Measurements from ENCODE around the gene STX7. TPM values are rescaled to one million over a fixed set of nuclear protein-coding genes. Genes with fewer than 3 reads are reported as not detected.
"Not testable (repeated sequence)": the region's sequence is repeated elsewhere in the genome, so short reads cannot be mapped to it uniquely, and the experiment has no call there.

Gene STX7, protein sequence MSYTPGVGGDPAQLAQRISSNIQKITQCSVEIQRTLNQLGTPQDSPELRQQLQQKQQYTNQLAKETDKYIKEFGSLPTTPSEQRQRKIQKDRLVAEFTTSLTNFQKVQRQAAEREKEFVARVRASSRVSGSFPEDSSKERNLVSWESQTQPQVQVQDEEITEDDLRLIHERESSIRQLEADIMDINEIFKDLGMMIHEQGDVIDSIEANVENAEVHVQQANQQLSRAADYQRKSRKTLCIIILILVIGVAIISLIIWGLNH
- 41.5 and 43.8 TPM in 2 replicates for total RNA-seq

DNA sequence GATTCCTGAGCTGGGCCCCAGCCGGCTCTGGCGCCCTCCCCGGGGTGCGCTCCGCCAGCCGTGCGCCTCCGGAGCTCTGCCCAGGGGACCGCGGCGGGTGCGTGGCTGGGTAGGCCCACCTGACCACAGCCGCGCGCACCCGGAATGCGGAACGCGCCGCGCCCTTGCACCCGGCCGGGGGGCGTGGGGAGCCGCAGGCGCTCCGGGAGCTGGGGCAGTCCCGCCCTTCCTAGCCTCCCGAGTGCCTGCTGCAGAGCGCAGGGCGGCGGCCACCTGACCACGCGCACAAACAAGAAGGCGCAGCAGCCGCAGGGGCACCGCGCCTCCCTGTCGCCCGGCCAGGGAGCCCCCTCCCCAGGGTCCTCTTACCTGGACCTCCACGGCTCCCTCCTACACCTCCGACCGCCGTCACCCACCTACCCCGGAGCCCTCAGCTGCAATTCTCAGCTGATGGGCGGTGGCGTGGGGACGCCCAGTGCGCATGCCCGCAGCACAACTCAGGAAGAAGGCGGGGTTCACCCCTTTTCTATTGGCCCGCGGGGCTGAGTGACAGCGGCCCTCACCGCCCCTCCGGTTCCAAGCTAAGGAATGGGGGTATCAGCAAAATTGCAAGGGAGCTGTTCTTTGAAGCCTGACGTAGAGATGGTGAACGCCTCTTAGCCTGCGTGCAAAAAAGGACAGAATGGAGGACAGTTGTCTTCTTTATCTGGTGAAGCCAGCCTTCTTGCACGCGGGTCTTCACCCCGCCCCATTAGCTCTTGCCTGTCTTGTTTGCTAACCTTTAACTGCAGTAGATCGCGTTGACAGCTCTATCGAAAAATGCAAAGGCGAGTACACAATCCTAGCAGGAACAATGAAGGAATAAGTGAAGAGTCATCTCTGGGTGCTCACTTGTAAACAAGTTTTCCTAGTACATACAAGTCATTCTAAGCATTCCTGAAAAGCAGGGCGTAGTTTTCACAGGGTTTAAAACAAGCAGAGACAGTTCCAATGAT, at the start of gene STX7:
STX7 (minus strand) TSS at position 479 of the 995 bp plus-strand sequence. CDS start 9,586 bp downstream, outside the sequence.
- peaks cover 50% of the 10 kb centered on the region for H3K79me2 ChIP-seq (ENCODE audit: insufficient read depth, low read length)
- peak within 1 kb of the TSS; percentile 94 for H2AFZ ChIP-seq (ENCODE audit: low read length)
- H3K4me3 ChIP-seq (ENCODE audit: insufficient read depth, low read length): peak within 1 kb of the TSS; percentile 87
- peaks cover 21% of the 10 kb centered on the region for H4K20me1 ChIP-seq (ENCODE audit: insufficient read depth, low read length)
- H3K4me1 ChIP-seq (ENCODE audit: insufficient read depth, low read length): peaks cover 35% of the 10 kb centered on the region
- TF ChIP-seq, protein P1, sequence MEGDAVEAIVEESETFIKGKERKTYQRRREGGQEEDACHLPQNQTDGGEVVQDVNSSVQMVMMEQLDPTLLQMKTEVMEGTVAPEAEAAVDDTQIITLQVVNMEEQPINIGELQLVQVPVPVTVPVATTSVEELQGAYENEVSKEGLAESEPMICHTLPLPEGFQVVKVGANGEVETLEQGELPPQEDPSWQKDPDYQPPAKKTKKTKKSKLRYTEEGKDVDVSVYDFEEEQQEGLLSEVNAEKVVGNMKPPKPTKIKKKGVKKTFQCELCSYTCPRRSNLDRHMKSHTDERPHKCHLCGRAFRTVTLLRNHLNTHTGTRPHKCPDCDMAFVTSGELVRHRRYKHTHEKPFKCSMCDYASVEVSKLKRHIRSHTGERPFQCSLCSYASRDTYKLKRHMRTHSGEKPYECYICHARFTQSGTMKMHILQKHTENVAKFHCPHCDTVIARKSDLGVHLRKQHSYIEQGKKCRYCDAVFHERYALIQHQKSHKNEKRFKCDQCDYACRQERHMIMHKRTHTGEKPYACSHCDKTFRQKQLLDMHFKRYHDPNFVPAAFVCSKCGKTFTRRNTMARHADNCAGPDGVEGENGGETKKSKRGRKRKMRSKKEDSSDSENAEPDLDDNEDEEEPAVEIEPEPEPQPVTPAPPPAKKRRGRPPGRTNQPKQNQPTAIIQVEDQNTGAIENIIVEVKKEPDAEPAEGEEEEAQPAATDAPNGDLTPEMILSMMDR (IDR thresholded peaks at IDR 0.05; ENCODE audit: extremely low read depth, low read depth, low read length): no peak
- no peaks in the 10 kb centered on the region for H3K9me3 ChIP-seq (ENCODE audit: low read depth, low read length)
- DNase-seq (ENCODE audit: insufficient read length, low spot score, missing footprints): peak; percentile 95
- H3K36me3 ChIP-seq (ENCODE audit: insufficient read depth, low read length): no peaks in the 10 kb centered on the region
- peaks cover 3% of the 10 kb centered on the region for H3K27me3 ChIP-seq (ENCODE audit: insufficient read depth, low read length)
- H3K4me2 ChIP-seq (ENCODE audit: insufficient read depth, low read length): peak within 1 kb of the TSS; percentile 93
- H3K27ac ChIP-seq (ENCODE audit: low read depth, low read length): peak within 1 kb of the TSS; percentile 8

DNA sequence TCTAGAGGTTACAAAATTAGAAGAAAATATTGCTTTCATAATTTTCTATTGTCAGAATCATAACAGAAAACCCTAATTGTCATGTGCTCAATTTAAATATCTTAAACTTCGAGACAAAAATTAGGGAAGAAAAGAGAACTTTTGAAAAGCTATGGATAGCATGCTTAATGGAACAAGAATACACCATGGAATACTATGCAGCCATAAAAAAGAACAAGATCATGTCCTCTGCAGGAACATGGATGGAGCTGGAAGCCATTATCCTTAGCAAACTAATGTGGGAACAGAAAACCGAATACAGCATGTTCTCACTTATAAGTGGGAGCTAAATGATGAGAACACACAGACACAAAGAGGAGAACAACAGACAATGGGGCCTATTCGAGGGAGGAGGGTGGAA, 47.2 kb upstream of the STX7 start:
- H3K36me3 ChIP-seq (ENCODE audit: insufficient read depth, low read length); H3K4me2 ChIP-seq (ENCODE audit: insufficient read depth, low read length); H3K79me2 ChIP-seq (ENCODE audit: insufficient read depth, low read length); H3K4me1 ChIP-seq (ENCODE audit: insufficient read depth, low read length); DNase-seq (ENCODE audit: insufficient read length, low spot score, missing footprints); H3K9me3 ChIP-seq (ENCODE audit: low read depth, low read length); H3K4me3 ChIP-seq (ENCODE audit: insufficient read depth, low read length); H3K27ac ChIP-seq (ENCODE audit: low read depth, low read length); H4K20me1 ChIP-seq (ENCODE audit: insufficient read depth, low read length); H2AFZ ChIP-seq (ENCODE audit: low read length): not testable (repeated sequence)
- H3K27me3 ChIP-seq (ENCODE audit: insufficient read depth, low read length): peaks cover 30% of the 10 kb centered on the region

DNA sequence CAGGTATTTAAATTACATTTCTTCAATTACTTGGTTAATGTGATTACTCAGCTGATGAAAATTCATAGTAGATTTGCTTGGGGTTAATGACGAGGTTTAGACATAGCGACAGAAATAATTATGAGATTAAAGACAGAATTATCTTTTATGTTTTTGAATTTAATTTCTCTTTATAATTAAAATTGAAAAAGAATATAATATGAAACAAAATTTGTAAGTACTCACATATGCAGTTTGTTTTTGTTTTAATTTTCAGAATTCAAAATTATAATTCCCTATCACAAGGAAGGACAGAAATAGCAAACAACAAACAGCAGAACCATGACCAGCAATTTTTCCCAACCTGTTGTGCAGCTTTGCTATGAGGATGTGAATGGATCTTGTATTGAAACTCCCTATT, 39.5 kb upstream of the STX7 start, which contains the start of gene TAAR8:
TAAR8 (plus strand) TSS at position 301 of the 400 bp plus-strand sequence; CDS start at position 322, 21 bp downstream.
- no peaks in the 10 kb centered on the region for H3K4me1 ChIP-seq (ENCODE audit: insufficient read depth, low read length)
- no peaks in the 10 kb centered on the region for H4K20me1 ChIP-seq (ENCODE audit: insufficient read depth, low read length)
- no peak within 1 kb of the TSS for H3K4me3 ChIP-seq (ENCODE audit: insufficient read depth, low read length)
- TF ChIP-seq, protein P1 (IDR thresholded peaks at IDR 0.05; ENCODE audit: extremely low read depth, low read depth, low read length): no peak
- no peaks in the 10 kb centered on the region for H3K79me2 ChIP-seq (ENCODE audit: insufficient read depth, low read length)
- no peaks in the 10 kb centered on the region for H3K9me3 ChIP-seq (ENCODE audit: low read depth, low read length)
- no peak within 1 kb of the TSS for H3K27ac ChIP-seq (ENCODE audit: low read depth, low read length)
- peaks cover 25% of the 10 kb centered on the region for H3K27me3 ChIP-seq (ENCODE audit: insufficient read depth, low read length)
- no peak for DNase-seq (ENCODE audit: insufficient read length, low spot score, missing footprints)
- no peak within 1 kb of the TSS for H3K4me2 ChIP-seq (ENCODE audit: insufficient read depth, low read length)
- H2AFZ ChIP-seq (ENCODE audit: low read length): no peak within 1 kb of the TSS
- no peaks in the 10 kb centered on the region for H3K36me3 ChIP-seq (ENCODE audit: insufficient read depth, low read length)

DNA sequence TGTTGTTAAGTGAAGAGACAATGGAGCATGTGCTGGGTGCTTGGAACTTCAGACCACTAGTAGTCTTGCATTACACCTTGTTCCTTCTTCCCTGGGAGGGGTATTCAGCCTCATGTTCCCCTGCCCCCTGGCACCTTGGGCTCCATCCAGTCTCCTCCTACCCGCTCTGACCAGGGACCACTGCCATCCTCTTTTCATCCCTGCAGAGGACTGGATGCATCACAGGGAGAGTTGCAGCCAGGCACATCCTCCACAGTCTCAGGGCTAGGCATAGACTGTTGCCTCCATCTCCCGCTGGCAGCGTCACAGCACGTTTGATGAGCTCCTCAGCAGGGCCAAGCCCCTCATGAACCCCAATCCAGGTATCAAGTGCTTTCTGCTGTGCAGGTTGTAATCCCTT, 38.3 kb upstream of the STX7 start:
- Histone ChIP-seq H3K4me3 (ENCODE audit: insufficient read depth, low read length) (no peak overlapping the region), H4K20me1 (ENCODE audit: insufficient read depth, low read length) (no peaks in the 10 kb centered on the region), H3K27ac (ENCODE audit: low read depth, low read length) (no peak overlapping the region), H3K4me1 (ENCODE audit: insufficient read depth, low read length) (no peaks in the 10 kb centered on the region), H3K9me3 (ENCODE audit: low read depth, low read length) (no peaks in the 10 kb centered on the region), H3K36me3 (ENCODE audit: insufficient read depth, low read length) (no peaks in the 10 kb centered on the region), H3K27me3 (ENCODE audit: insufficient read depth, low read length) (peaks cover 27% of the 10 kb centered on the region), H3K79me2 (ENCODE audit: insufficient read depth, low read length) (no peaks in the 10 kb centered on the region), H3K4me2 (ENCODE audit: insufficient read depth, low read length) (no peak overlapping the region), H2AFZ (ENCODE audit: low read length) (no peak overlapping the region)
- TF ChIP-seq, protein P1 (IDR thresholded peaks at IDR 0.05; ENCODE audit: extremely low read depth, low read depth, low read length): no peak
- DNase-seq (ENCODE audit: insufficient read length, low spot score, missing footprints): no peak

All from osteoblast (primary cell).